NT2/D1 (cell line): ENCODE data around the gene CASP1.

Experiments
- SUZ12 ChIP-seq: IDR thresholded peaks from 2 replicates; pipeline ENCODE4 v1.6.1; 2011; ENCODE audit not compliant: insufficient read length, insufficient read depth; ENCODE audit errors: extremely low read depth
- YY1 ChIP-seq: IDR thresholded peaks from 2 replicates; pipeline ENCODE4 v1.6.1; 2011; ENCODE audit not compliant: insufficient read length, insufficient read depth
- ZNF274 ChIP-seq: IDR thresholded peaks from 2 replicates; pipeline ENCODE4 v1.6.1; 2011; ENCODE audit warnings: mild to moderate bottlenecking, low read depth, low read length

DNA sequence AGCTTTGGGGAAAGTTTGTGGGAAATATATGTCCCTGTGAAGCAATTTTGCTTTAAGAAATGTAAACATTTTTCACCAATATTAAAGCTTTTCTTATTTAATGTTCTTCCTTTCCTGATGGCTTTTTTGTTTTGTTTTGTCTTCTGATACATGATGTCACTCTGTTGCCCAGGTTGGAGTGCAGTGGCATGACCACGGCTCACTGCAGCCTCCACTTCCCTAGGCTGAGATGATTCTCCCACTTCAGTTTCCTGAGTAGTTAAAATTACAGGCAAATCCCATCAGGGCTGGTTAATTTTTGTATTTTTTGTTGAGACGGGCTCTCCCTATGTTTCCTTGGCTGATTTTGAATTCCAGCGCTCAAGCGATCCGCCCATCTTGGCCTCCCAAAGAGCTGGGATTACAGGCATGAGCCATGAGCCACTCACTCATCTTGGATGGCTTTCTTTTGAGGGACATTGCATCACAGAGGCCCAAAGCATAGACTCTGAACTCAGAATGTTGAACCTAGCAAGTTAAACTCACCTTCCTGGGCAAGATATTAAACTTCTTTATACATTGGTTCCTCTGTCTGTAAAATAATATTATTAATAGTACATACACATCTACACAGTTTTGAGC is 10.8 kb upstream of the CASP1 start:
- TF ChIP-seq YY1 (no peak), SUZ12 (no peak), ZNF274 (no peak)
